Heart left ventricle (tissue), 16 donors: Measurements from ENCODE around the gene LONRF2. TPM values are rescaled to one million over a fixed set of nuclear protein-coding genes. Genes with fewer than 3 reads are reported as not detected.

Experiments
- ATAC-seq, 4 donors: fragments of 200-7000 bp; cut with Tn5 transposase; one replicate each; pipeline ENCODE4 v1.9.1; 2020 to 2022; ENCODE audit warnings: moderate library complexity in 4 of 4, mild to moderate bottlenecking in 3 of 4, moderate number of reproducible peaks in 1 of 4
- DNase-seq, 5 donors: peaks; one replicate each; pipeline ENCODE4 v3.0.0-alpha.2; 2020
- H3K27ac ChIP-seq, 12 donors: fragments of 200-600 bp; sonication (generic) in 4 of 12; one replicate each; pipeline versions ENCODE4 v1.5.0 to v1.8.0; 2016 to 2022; ENCODE audit warnings: mild to moderate bottlenecking in 2 of 12
- H3K27me3 ChIP-seq, 9 donors: fragments of 200-600 bp; sonication (generic) in 2 of 9; one replicate each; pipeline versions ENCODE4 v1.5.1 to v1.8.0; 2016 to 2022; ENCODE audit warnings: mild to moderate bottlenecking in 3 of 9
- H3K36me3 ChIP-seq, 9 donors: fragments of 200-600 bp; sonication (generic) in 2 of 9; one replicate each; pipeline versions ENCODE4 v1.5.0 to v1.8.0; 2018 to 2022; ENCODE audit warnings: mild to moderate bottlenecking in 2 of 9
- H3K4me1 ChIP-seq, 12 donors: fragments of 200-600 bp; sonication (generic) in 4 of 12; one replicate each; pipeline versions ENCODE4 v1.5.0 to v1.8.0; 2016 to 2022; ENCODE audit warnings: mild to moderate bottlenecking in 3 of 12
- H3K4me3 ChIP-seq, 12 donors: fragments of 200-600 bp; sonication (generic) in 4 of 12; one replicate each; pipeline versions ENCODE4 v1.5.0 to v1.8.0; 2017 to 2022; ENCODE audit warnings: mild to moderate bottlenecking in 9 of 12, moderate library complexity in 4 of 12
- H3K9me3 ChIP-seq, 12 donors: fragments of 200-600 bp; sonication (generic) in 4 of 12; one replicate each; pipeline versions ENCODE4 v1.5.0 to v1.8.0; 2016 to 2022; ENCODE audit warnings: mild to moderate bottlenecking in 1 of 12
- POLR2A ChIP-seq, 2 donors: fragments of 450-650 bp; IDR thresholded peaks; one replicate each; pipeline ENCODE4 v1.6.1; 2017; ENCODE audit warnings: antibody characterized with exemption in 2 of 2, mild to moderate bottlenecking in 2 of 2, moderate library complexity in 2 of 2
- WGBS, 4 donors: extraction: QIAGEN DNeasy Blood & Tissue Kit in 2 of 4; methylation state at CpG; one replicate each; pipeline versions ENCODE4 v1.1.5 to v1.1.7; 2013 to 2018; 5-methylcytosine and 5-hydroxymethylcytosine counted together
- intact Hi-C, 10 donors: fragments of 100-400 bp; cut with DNase I; formaldehyde crosslinking; loops; one replicate each; pipeline versions ENCODE4 v1.11.1 to v1.14.2; 2022
- polyA plus RNA-seq, 2 donors: library from polyadenylated mRNA; stranded (reverse); fragments of 200-250 nt; gene quantifications; one replicate each; pipeline ENCODE4 v1.2.3, GENCODE V29; 2013
- total RNA-seq, 9 donors: library from RNA; depleted of rRNA in 2 of 9; stranded (reverse); fragments of >200 nt in 2 of 9; fragmentation: NEBNext Ultra II Directional in 3 of 9; extraction: Animal tissue kit (Norgen Biotek cat#: 25700) in 3 of 9; gene quantifications; one replicate each; pipeline versions ENCODE4 v1.1.0 to v1.2.4, GENCODE V29; 2016 to 2023
- TF ChIP-seq, protein P1 (sequence below), 12 donors: fragments of 200-600 bp; sonication (generic) in 4 of 12; IDR thresholded peaks; one replicate each; pipeline versions ENCODE4 v1.5.0 to v1.8.0; 2018 to 2022; ENCODE audit warnings: antibody characterized with exemption in 12 of 12, mild to moderate bottlenecking in 5 of 12
- donor health status: ischemic (EF 13 %, LVEDD 7.1; RV severe dilation, severe dysfunction).
- donor health status: healthy with polysubstance abuse.
- donor health status: DM: no; HTN: yes; CAD: no.
- donor health status: DM: no; HTN: no; CAD: no.
- donor health status: ischemic (EF 25% LVEDD 6.9; RV normal size, moderate dysfunction).
- donor health status: ischemic (EF 25% LVEDD 5.7; RV mildly dilated, moderate dysfunction).
- donor health status: healthy.
- donor health status: DM: yes; HTN: yes; CAD: no.
- donor health status: ischemic (EF 35%, LVEDD 5.7; RV mildly dilated, moderate dysfunction).
- donor health status: nonischemic (EF 11% LVEDD 7.7; RV severe dilation, severe dysfunction).
- donor health status: DM: yes; HTN: yes; CAD: no.
- donor health status: PGD.
- donor health status: ischemic (EF 29% LVEDD 5.4; RV normal size, mild dysfunction).
- donor health status: nonischemic (EF 23%, LVEDD 6.1; RV moderate dilation, normal function).

LONRF2 gene
- total and polyA plus RNA-seq, 11 donors, result 2.4 to 29.7 (median 16.5) TPM

DNA sequence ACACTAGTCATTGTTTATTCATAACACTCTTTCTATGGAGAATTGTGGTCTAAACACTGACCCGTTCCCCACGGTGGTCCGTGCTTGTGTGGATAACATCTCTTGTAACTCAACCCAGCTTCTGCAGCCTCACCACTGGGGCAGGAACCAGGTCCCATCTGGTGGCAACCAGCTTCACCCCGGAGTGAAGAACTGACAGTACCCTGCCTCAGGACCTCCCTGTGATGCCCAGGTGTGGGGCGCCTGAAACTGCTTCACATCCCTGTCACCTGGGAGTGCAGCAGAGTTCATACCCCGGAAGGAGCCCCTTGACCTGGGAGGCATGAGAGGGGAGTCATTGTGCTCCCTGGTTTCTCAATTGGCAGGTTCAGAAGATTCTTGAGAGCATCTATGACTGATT is 81.1 kb downstream of the LONRF2 start:
- Histone ChIP-seq H3K27ac (no peak overlapping the region), H3K27me3 (no peaks in the 10 kb centered on the region), H3K4me1 (peaks cover 0 to 13% (median 2%) of the 10 kb centered on the region in 12 donors), H3K9me3 (no peaks in the 10 kb centered on the region), H3K36me3 (no peaks in the 10 kb centered on the region), H3K4me3 (no peak overlapping the region)
- intact Hi-C loops, result loop anchor here (2.0 to 10.0 kb wide), 12 partner anchors 64 to 684 kb away; no protein-coding TSS in a partner anchor
- TF ChIP-seq, protein P1, sequence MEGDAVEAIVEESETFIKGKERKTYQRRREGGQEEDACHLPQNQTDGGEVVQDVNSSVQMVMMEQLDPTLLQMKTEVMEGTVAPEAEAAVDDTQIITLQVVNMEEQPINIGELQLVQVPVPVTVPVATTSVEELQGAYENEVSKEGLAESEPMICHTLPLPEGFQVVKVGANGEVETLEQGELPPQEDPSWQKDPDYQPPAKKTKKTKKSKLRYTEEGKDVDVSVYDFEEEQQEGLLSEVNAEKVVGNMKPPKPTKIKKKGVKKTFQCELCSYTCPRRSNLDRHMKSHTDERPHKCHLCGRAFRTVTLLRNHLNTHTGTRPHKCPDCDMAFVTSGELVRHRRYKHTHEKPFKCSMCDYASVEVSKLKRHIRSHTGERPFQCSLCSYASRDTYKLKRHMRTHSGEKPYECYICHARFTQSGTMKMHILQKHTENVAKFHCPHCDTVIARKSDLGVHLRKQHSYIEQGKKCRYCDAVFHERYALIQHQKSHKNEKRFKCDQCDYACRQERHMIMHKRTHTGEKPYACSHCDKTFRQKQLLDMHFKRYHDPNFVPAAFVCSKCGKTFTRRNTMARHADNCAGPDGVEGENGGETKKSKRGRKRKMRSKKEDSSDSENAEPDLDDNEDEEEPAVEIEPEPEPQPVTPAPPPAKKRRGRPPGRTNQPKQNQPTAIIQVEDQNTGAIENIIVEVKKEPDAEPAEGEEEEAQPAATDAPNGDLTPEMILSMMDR (IDR thresholded peaks at IDR 0.05), result no peak
- no peak for TF ChIP-seq POLR2A (IDR thresholded peaks at IDR 0.05)
- no peak for DNase-seq
- WGBS, 4 donors, result 91 to 96% (median 94%) methylated on average over 4 to 6 of the region's 6 CpGs
- no peak for ATAC-seq

DNA sequence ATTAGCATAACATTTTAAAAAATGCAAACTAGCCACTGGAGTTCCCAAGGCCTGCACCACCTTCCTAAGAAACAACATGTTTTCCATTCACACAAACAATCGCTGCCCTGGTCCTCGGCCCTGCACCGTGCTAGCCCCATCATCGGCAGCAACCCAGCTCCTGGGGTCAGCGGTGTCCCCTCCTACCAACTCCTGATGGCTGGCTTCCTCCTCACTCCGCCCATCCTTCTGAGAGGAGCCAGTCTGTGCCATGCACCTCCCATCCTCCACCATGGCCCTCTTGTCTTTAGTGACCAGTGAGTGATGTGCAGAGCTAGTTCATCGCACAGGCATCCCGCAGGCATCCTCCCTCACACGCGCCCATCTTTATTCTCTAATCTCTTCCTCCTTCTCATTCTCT is 81.9 kb downstream of the LONRF2 start:
- no peak for DNase-seq
- peaks cover 0 to 13% (median 2%) of the 10 kb centered on the region in 12 donors for H3K4me1 ChIP-seq
- no peak for ATAC-seq
- WGBS, 4 donors, result 84 to 93% (median 91%) methylated on average over 10 of the region's 10 CpGs
- H3K27me3 ChIP-seq, result no peaks in the 10 kb centered on the region
- no peak overlapping the region for H3K4me3 ChIP-seq
- intact Hi-C loops, result loop anchor here (2.0 to 10.0 kb wide), 12 partner anchors 63 to 683 kb away; no protein-coding TSS in a partner anchor
- TF ChIP-seq, protein P1 (IDR thresholded peaks at IDR 0.05), result no peak
- TF ChIP-seq POLR2A (IDR thresholded peaks at IDR 0.05), result no peak
- H3K27ac ChIP-seq, result no peak overlapping the region
- H3K9me3 ChIP-seq, result no peaks in the 10 kb centered on the region
- no peaks in the 10 kb centered on the region for H3K36me3 ChIP-seq

DNA sequence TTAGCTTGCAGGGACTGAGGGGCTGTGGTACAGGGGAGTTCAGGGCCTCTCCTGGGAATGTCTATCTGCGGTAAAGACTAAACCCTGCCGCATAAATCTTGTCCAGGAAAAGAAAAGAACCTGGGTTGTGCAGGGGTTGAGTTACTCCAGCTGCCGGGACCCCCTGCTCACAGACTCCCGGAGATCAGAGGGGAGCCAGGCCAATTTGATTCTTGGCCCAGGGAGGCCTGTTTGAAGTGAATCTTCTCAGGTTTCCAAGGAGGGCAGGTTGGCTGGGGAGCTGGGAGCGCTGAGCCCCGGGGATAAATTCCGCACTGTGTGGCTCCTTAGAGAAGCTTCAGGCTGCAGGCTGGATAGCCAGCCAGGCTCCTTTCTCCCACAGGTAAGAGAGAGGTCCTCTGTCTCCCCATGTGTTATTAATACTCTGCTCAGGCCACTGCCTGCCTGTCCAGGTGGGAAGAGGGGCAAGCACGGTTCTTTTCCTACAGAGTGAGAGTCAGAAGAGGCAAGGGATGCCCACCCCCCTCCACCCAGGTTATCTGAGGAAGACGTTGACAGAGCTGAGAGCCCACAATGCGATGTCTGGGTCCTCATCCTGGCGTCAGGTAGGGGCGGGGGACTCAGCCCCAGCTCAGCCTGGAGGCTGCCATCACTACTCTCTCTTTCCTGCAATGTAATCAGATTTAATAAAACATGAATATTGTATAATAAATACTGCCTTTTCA is 82.7 kb downstream of the LONRF2 start:
- DNase-seq, result no peak
- 78 to 86% (median 82%) methylated on average over 12 of the region's 12 CpGs for WGBS, 4 donors
- no peaks in the 10 kb centered on the region for H3K27me3 ChIP-seq
- peaks cover 0 to 13% (median 2%) of the 10 kb centered on the region in 12 donors for H3K4me1 ChIP-seq
- no peak for ATAC-seq
- TF ChIP-seq POLR2A (IDR thresholded peaks at IDR 0.05), result no peak
- TF ChIP-seq, protein P1 (IDR thresholded peaks at IDR 0.05), result no peak
- no peaks in the 10 kb centered on the region for H3K36me3 ChIP-seq
- H3K9me3 ChIP-seq, result no peaks in the 10 kb centered on the region
- intact Hi-C loops, result loop anchor here (2.0 to 10.0 kb wide), 12 partner anchors 62 to 682 kb away; no protein-coding TSS in a partner anchor
- no peak overlapping the region for H3K27ac ChIP-seq
- H3K4me3 ChIP-seq, result no peak overlapping the region

DNA sequence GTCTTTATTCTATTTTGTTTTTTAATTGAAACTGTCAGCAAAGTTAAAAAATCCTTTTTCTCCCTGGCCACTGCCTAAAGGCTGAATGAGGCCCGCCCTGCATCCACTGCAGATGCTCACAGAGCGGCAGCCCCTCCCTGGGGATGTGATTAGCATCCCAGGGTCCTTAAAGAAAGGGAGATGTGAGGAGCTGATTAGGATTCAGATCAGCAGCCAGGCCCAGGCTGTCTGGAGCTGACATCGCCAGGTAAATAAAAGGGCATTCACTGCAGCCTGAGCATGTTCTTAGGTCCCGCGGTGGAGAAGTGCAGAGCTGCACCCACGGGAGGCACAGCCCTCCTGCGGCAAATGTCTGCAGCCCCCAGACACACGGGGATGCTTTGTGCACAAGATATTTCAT is 83.8 kb downstream of the LONRF2 start:
- H3K27ac ChIP-seq, result no peak overlapping the region
- ATAC-seq (no peak), DNase-seq (no peak)
- no peaks in the 10 kb centered on the region for H3K36me3 ChIP-seq
- 79 to 88% (median 84%) methylated on average over 8 of the region's 8 CpGs for WGBS, 4 donors
- H3K4me3 ChIP-seq, result no peak overlapping the region
- H3K4me1 ChIP-seq, result peaks cover 0 to 13% (median 2%) of the 10 kb centered on the region in 12 donors
- intact Hi-C loops, result loop anchor here in 2 of 10 donors (5.0 to 10.0 kb wide), 2 partner anchors 61 to 124 kb away; no protein-coding TSS in a partner anchor
- no peaks in the 10 kb centered on the region for H3K27me3 ChIP-seq
- TF ChIP-seq POLR2A (IDR thresholded peaks at IDR 0.05), result no peak
- TF ChIP-seq, protein P1 (IDR thresholded peaks at IDR 0.05), result no peak
- no peaks in the 10 kb centered on the region for H3K9me3 ChIP-seq
